Measurements from ENCODE around the gene CCDC51. TPM values are rescaled to one million over a fixed set of nuclear protein-coding genes. Genes with fewer than 3 reads are reported as not detected.
A peak's percentile ranks its signal among the peaks of the same experiment; 100 is the strongest.

Gene CCDC51
- total and polyA plus RNA-seq, 2 of the 13 experiments (the other 11 are each of a cell fraction or from before 2014, with no cell fraction given): 18.1 to 29.4 TPM

DNA sequence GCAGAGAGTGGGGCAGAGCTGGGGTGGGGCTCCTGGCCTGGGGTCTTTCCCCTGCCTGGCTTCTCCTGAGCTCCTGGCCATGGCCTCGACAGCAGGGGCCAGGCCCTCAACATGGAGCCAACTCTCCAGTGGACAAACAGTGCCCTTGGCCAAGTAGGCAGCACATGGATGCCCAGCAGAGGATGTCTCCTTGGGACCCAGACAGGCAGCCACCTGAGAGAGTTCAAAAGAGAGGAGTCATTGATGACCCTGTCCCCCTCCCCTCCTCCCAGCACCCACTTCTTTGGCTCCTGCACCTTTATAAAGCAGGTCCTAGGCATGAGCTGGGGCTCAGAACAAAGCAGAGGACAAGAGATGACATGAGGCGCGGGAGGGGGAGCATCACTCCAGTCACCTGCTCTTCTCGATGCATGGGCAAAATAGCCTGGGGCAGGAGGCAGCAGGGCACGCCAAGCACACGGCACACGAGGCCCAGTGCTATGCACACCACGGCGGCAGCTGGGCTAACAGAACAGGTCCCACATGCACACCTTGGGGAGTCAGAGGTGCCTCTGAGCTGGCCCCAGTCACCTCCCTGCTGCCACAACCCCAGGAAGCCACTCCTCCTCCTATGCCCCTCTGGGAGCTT is 36.6 kb upstream of the CCDC51 start:
- TF ChIP-seq KLF6 (CRISPR knock-in tag; IDR thresholded peaks at IDR 0.05) (no peak), ZNF30 (CRISPR knock-in tag; IDR thresholded peaks at IDR 0.05) (no peak)
- TF ChIP-seq, protein P1, sequence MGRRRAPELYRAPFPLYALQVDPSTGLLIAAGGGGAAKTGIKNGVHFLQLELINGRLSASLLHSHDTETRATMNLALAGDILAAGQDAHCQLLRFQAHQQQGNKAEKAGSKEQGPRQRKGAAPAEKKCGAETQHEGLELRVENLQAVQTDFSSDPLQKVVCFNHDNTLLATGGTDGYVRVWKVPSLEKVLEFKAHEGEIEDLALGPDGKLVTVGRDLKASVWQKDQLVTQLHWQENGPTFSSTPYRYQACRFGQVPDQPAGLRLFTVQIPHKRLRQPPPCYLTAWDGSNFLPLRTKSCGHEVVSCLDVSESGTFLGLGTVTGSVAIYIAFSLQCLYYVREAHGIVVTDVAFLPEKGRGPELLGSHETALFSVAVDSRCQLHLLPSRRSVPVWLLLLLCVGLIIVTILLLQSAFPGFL (CRISPR knock-in tag; IDR thresholded peaks at IDR 0.05): no peak
- Histone ChIP-seq H3K36me3 (replicated peaks in 1 of 2; ENCODE audit: control insufficient read depth in 1 of 2, insufficient read depth in 2 of 2, low read length in 2 of 2) (no peaks in the 10 kb centered on the region), H3K27me3 (ENCODE audit: control insufficient read depth in 1 of 2, insufficient read depth in 2 of 2, low read length in 2 of 2) (no peaks in the 10 kb centered on the region; a peak in 1 of 5 replicates), H3K79me2 (ENCODE audit: insufficient read depth, low read length) (peaks cover 4% of the 10 kb centered on the region), H3K9ac (ENCODE audit: insufficient read depth, low read depth, low read length) (no peak overlapping the region), H4K20me1 (ENCODE audit: insufficient read depth, low read length) (no peaks in the 10 kb centered on the region), H3K4me2 (ENCODE audit: low read depth, low read length) (no peak overlapping the region), H2AFZ (ENCODE audit: low read length) (no peak overlapping the region), H3K4me1 (ENCODE audit: insufficient read depth, low read length) (peaks cover 40% of the 10 kb centered on the region), H3K9me3 (ENCODE audit: low read length) (no peaks in the 10 kb centered on the region), H3K27ac (ENCODE audit: extremely low read length, insufficient read depth, low read length) (no peak overlapping the region), H3K4me3 (replicated peaks in 1 of 3; ENCODE audit: insufficient read depth in 1 of 3, low read depth in 2 of 3, low read length in 3 of 3) (no peak overlapping the region)
- CTCF ChIA-PET (ENCODE audit: low intra/inter-chr PET ratio, low total read pairs): no interaction called here
- intact Hi-C loops (cut with micrococcal nuclease; ENCODE audit: unreplicated experiment): no loop called here
- FAIRE-seq (no peak), ATAC-seq (no peak), DNase-seq (ENCODE audit: low spot score) (no peak)
- POLR2A ChIA-PET: no interaction called here
- in situ Hi-C loops (cut with HindIII; ENCODE audit: extremely low pct_ligation_motif_present, low pct_unique_long_range_greater_than_20kb): no loop called here
- WGBS (ENCODE audit: low lambda C conversion rate): 88% methylated on average over 5 of the region's 9 CpGs
- BruUV-seq (replicated peaks): no TSS peak

DNA sequence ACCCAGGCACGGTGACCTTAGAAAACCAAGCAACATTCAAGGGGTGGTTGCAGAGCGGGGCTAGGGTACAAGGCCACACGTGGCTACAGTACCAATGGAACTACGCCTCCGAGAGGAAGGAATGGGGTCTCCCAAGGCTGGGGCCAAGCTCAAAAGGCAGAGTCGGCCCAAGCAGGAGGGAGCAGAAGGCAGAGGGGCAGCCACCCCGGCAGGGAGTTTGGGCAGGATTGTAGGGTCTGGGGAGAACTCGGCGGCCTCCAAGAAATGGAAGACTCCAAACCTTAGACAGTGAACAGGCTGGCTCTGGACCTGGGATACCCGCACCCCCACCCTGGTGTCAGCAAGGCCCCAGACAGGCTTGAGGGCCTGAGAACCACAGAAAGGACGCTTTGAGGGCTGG is 35.3 kb upstream of the CCDC51 start:
- H2AFZ ChIP-seq (ENCODE audit: low read length): no peak overlapping the region
- no peaks in the 10 kb centered on the region for H4K20me1 ChIP-seq (ENCODE audit: insufficient read depth, low read length)
- no peak for FAIRE-seq
- in situ Hi-C loops (cut with HindIII; ENCODE audit: extremely low pct_ligation_motif_present, low pct_unique_long_range_greater_than_20kb): no loop called here
- H3K4me2 ChIP-seq (ENCODE audit: low read depth, low read length): no peak overlapping the region
- H3K36me3 ChIP-seq (replicated peaks in 1 of 2; ENCODE audit: control insufficient read depth in 1 of 2, insufficient read depth in 2 of 2, low read length in 2 of 2): no peaks in the 10 kb centered on the region
- H3K9ac ChIP-seq (ENCODE audit: insufficient read depth, low read depth, low read length): no peak overlapping the region
- WGBS (ENCODE audit: low lambda C conversion rate): 86% methylated on average over 9 of the region's 11 CpGs
- intact Hi-C loops (cut with micrococcal nuclease; ENCODE audit: unreplicated experiment): no loop called here
- TF ChIP-seq, protein P2, sequence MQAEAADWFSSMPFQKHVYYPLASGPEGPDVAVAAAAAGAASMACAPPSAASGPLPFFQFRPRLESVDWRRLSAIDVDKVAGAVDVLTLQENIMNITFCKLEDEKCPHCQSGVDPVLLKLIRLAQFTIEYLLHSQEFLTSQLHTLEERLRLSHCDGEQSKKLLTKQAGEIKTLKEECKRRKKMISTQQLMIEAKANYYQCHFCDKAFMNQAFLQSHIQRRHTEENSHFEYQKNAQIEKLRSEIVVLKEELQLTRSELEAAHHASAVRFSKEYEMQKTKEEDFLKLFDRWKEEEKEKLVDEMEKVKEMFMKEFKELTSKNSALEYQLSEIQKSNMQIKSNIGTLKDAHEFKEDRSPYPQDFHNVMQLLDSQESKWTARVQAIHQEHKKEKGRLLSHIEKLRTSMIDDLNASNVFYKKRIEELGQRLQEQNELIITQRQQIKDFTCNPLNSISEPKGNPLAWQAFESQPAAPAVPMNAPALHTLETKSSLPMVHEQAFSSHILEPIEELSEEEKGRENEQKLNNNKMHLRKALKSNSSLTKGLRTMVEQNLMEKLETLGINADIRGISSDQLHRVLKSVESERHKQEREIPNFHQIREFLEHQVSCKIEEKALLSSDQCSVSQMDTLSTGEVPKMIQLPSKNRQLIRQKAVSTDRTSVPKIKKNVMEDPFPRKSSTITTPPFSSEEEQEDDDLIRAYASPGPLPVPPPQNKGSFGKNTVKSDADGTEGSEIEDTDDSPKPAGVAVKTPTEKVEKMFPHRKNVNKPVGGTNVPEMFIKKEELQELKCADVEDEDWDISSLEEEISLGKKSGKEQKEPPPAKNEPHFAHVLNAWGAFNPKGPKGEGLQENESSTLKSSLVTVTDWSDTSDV (CRISPR knock-in tag; IDR thresholded peaks at IDR 0.05): 0 out of 2 replicates have a peak, but pooled peaks have one; percentile 46
- no peak for TF ChIP-seq ZSCAN9 (CRISPR knock-in tag; IDR thresholded peaks at IDR 0.05; ENCODE audit: borderline replicate concordance)
- no peak for TF ChIP-seq MLLT10 (CRISPR knock-in tag; IDR thresholded peaks at IDR 0.05)
- TF ChIP-seq, protein P3, sequence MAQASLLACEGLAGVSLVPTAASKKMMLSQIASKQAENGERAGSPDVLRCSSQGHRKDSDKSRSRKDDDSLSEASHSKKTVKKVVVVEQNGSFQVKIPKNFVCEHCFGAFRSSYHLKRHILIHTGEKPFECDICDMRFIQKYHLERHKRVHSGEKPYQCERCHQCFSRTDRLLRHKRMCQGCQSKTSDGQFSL (CRISPR knock-in tag; IDR thresholded peaks at IDR 0.05): no peak
- H3K27me3 ChIP-seq (ENCODE audit: control insufficient read depth in 1 of 2, insufficient read depth in 2 of 2, low read length in 2 of 2): no peaks in the 10 kb centered on the region; a peak in 1 of 5 replicates
- no peak for ATAC-seq
- H3K9me3 ChIP-seq (ENCODE audit: low read length): no peaks in the 10 kb centered on the region
- no peak overlapping the region for H3K4me3 ChIP-seq (replicated peaks in 1 of 3; ENCODE audit: insufficient read depth in 1 of 3, low read depth in 2 of 3, low read length in 3 of 3)
- DNase-seq (ENCODE audit: low spot score): no peak
- peaks cover 4% of the 10 kb centered on the region for H3K79me2 ChIP-seq (ENCODE audit: insufficient read depth, low read length)
- ChIA-PET POLR2A (interaction anchor here (3.0 to 3.2 kb wide), 2 partner anchors 10 to 24 kb away, joined by 17 to 29 read pairs; a partner anchor contains a TSS), CTCF (ENCODE audit: low intra/inter-chr PET ratio, low total read pairs) (no interaction called here)
- peaks cover 53% of the 10 kb centered on the region for H3K4me1 ChIP-seq (ENCODE audit: insufficient read depth, low read length)
- BruUV-seq (replicated peaks): no TSS peak
- H3K27ac ChIP-seq (ENCODE audit: extremely low read length, insufficient read depth, low read length): no peak overlapping the region

Data from HepG2 (cell line).